NCI-H1417 treated with DMSO at 0.1 percent for 48 hours (cell line): ENCODE results near the gene EGFL8.

Source experiments
- DNase-seq: peaks from one replicate; lab custom pipeline; 2025; lab: John Stamatoyannopoulos, UW

The EGFL8 gene

GRCh38 chr6:32168350-32168749 is 4.0 kb downstream of the EGFL8 start:
- DNase-seq: no peak

GRCh38 chr6:32168807-32169591 is 4.6 kb downstream of the EGFL8 start:
- DNase-seq: no peak

GRCh38 chr6:32170294-32170693 is 5.9 kb downstream of the EGFL8 start:
- DNase-seq: no peak

GRCh38 chr6:32171234-32171633 is 6.8 kb downstream of the EGFL8 start:
- DNase-seq: no peak

- DNase-seq: no peak
Measured at GRCh38 chr6:32173051-32173727, 8.8 kb downstream of the EGFL8 start.

- DNase-seq: no peak
Measured at GRCh38 chr6:32174416-32174815, 10.0 kb downstream of the EGFL8 start.

GRCh38 chr6:32175322-32175710 is 10.9 kb downstream of the EGFL8 start:
- DNase-seq: no peak

- peak; percentile 71 for DNase-seq
Measured at GRCh38 chr6:32175711-32176475, 11.5 kb downstream of the EGFL8 start, which contains the start of gene AGPAT1. TSS of gene AGPAT1 (minus strand) at chr6:32176084. CDS start at chr6:32171496, 4,588 bp downstream.

GRCh38 chr6:32176476-32177182 is 12.2 kb downstream of the EGFL8 start:
- no peak for DNase-seq

GRCh38 chr6:32177183-32177787 is 12.9 kb downstream of the EGFL8 start:
- no peak for DNase-seq

GRCh38 chr6:32177788-32178546 is 13.6 kb downstream of the EGFL8 start, which contains the start of gene RNF5:
TSS of gene RNF5 (plus strand) at chr6:32178405. CDS start at chr6:32178512, 107 bp downstream.
- DNase-seq: peak; percentile 97

- DNase-seq: no peak
Measured at GRCh38 chr6:32178547-32179440, 14.4 kb downstream of the EGFL8 start.

- no peak for DNase-seq
Measured at GRCh38 chr6:32179766-32180405, 15.5 kb downstream of the EGFL8 start.

GRCh38 chr6:32181148-32181702 is 16.8 kb downstream of the EGFL8 start:
- DNase-seq: no peak

GRCh38 chr6:32181915-32182529 is 17.6 kb downstream of the EGFL8 start:
- no peak for DNase-seq

- no peak for DNase-seq
Measured at GRCh38 chr6:32182555-32182981, 18.2 kb downstream of the EGFL8 start.

GRCh38 chr6:32183030-32183429 is 18.6 kb downstream of the EGFL8 start:
- no peak for DNase-seq

- DNase-seq: no peak
Measured at GRCh38 chr6:32183483-32184083, 19.2 kb downstream of the EGFL8 start.
